HepG2 (cell line): ENCODE results near the gene C16orf86. TPM values are rescaled to one million over a fixed set of nuclear protein-coding genes. Genes with fewer than 3 reads are reported as not detected.

Experiments used
- AHDC1 ChIP-seq: sonication (generic); formaldehyde crosslinking; IDR thresholded peaks from 2 replicates; pipeline ENCODE4 v1.5.1; 2020; ENCODE audit warnings: mild to moderate bottlenecking, missing genetic modification reagents, borderline replicate concordance
- BCL3 ChIP-seq: sonication (generic); formaldehyde crosslinking; IDR thresholded peaks from 2 replicates; pipeline ENCODE4 v1.5.1; 2020; ENCODE audit warnings: mild to moderate bottlenecking, missing genetic modification reagents, moderate library complexity
- CSRNP1 ChIP-seq: sonication (generic); formaldehyde crosslinking; IDR thresholded peaks from 2 replicates; pipeline ENCODE4 v1.8.1; 2023; ENCODE audit warnings: mild to moderate bottlenecking, missing genetic modification reagents
- ETS1 ChIP-seq: sonication (generic); formaldehyde crosslinking; IDR thresholded peaks from 2 replicates; pipeline ENCODE4 v1.4.0; 2020; ENCODE audit warnings: missing genetic modification reagents
- FUBP1 ChIP-seq: sonication (generic); formaldehyde crosslinking; IDR thresholded peaks from 2 replicates; pipeline ENCODE4 v1.5.1; 2020; ENCODE audit warnings: missing genetic modification reagents, mild to moderate bottlenecking, borderline replicate concordance
- GATAD1 ChIP-seq: IDR thresholded peaks from 2 replicates; pipeline ENCODE4 v1.6.1; 2016; ENCODE audit warnings: missing genetic modification reagents, missing compliant biosample characterization
- MAFF ChIP-seq: IDR thresholded peaks from 2 replicates; pipeline ENCODE4 v1.6.1; 2011; ENCODE audit warnings: low read depth, low read length, improper control_type of control experiment
- MIER3 ChIP-seq: IDR thresholded peaks from 2 replicates; pipeline ENCODE4 v1.6.1; 2016; ENCODE audit warnings: missing compliant biosample characterization, borderline replicate concordance
- PAF1 ChIP-seq: IDR thresholded peaks from 2 replicates; pipeline ENCODE4 v1.6.1; 2016; ENCODE audit warnings: missing genetic modification reagents, missing compliant biosample characterization
- RFXANK ChIP-seq: IDR thresholded peaks from 2 replicates; pipeline ENCODE4 v1.6.1; 2016
- SETDB1 ChIP-seq: sonication (generic); formaldehyde crosslinking; IDR thresholded peaks from 2 replicates; pipeline ENCODE4 v1.5.1; 2020; ENCODE audit warnings: missing genetic modification reagents, mild to moderate bottlenecking, borderline replicate concordance
- SPEN ChIP-seq: sonication (generic); formaldehyde crosslinking; IDR thresholded peaks from 2 replicates; pipeline ENCODE4 v1.5.1; 2020; ENCODE audit warnings: low read depth, mild to moderate bottlenecking, missing genetic modification reagents
- ZKSCAN8 ChIP-seq: IDR thresholded peaks from 2 replicates; pipeline ENCODE4 v1.6.1; 2016; ENCODE audit warnings: borderline replicate concordance, missing genetic modification reagents, missing compliant biosample characterization
- ZNF446 ChIP-seq: sonication (generic); formaldehyde crosslinking; IDR thresholded peaks from 2 replicates; pipeline ENCODE4 v1.5.0; 2020; ENCODE audit warnings: mild to moderate bottlenecking, missing genetic modification reagents
- ZNF564 ChIP-seq: sonication (generic); formaldehyde crosslinking; IDR thresholded peaks from 2 replicates; pipeline ENCODE4 v1.8.1; 2023; ENCODE audit warnings: mild to moderate bottlenecking, missing genetic modification reagents
- ZNF674 ChIP-seq: sonication (generic); formaldehyde crosslinking; IDR thresholded peaks from 2 replicates; pipeline ENCODE4 v1.5.0; 2020; ENCODE audit warnings: low read depth, mild to moderate bottlenecking, missing genetic modification reagents
- ZNF781 ChIP-seq: sonication (generic); formaldehyde crosslinking; IDR thresholded peaks from 2 replicates; pipeline ENCODE4 v1.5.1; 2020; ENCODE audit warnings: borderline replicate concordance, mild to moderate bottlenecking, missing genetic modification reagents; ENCODE audit errors: not compliant biosample characterization
- polyA plus RNA-seq, 8 experiments: library from polyadenylated mRNA; depleted of rRNA in 3 of 8; stranded (reverse) in 7 of 8; unstranded in 1 of 8; fragments of >200 nt; fragmentation: Illumina TruSeq in 4 of 8; extraction: Trizol in 4 of 8; gene quantifications; 2 replicates each; pipeline versions ENCODE4 v1.2.1 to v1.2.3, GENCODE V29; 2011 to 2016; ENCODE audit warnings: low read depth in 4 of 8, missing spikeins in 1 of 8, mixed read lengths in 1 of 8; ENCODE audit not compliant: insufficient read depth in 1 of 8
- total RNA-seq, 5 experiments: library from RNA; depleted of rRNA; stranded (reverse); fragments of >200 nt; fragmentation: Illumina TruSeq; extraction: Trizol; gene quantifications; 2 replicates each; pipeline ENCODE4 v1.2.3, GENCODE V29; 2016; ENCODE audit warnings: low read depth in 1 of 5

Gene C16orf86
- total and polyA plus RNA-seq, 2 of the 13 experiments (the other 11 are each of a cell fraction or from before 2014, with no cell fraction given), result 1.5 to 3.1 TPM

GRCh38 chr16:67667817-67668494, 1.3 kb downstream of the C16orf86 start (continued):
- TF ChIP-seq ETS1 (CRISPR knock-in tag), result no peak
- TF ChIP-seq ZNF781 (CRISPR knock-in tag), result peak; percentile 72
- TF ChIP-seq PAF1 (CRISPR knock-in tag), result 0 out of 2 replicates have a peak, but pooled peaks have one; percentile 20
- TF ChIP-seq SETDB1 (CRISPR knock-in tag), result no peak
- TF ChIP-seq SPEN (CRISPR knock-in tag), result peak; percentile 59; the same call in 1 of the 2 replicates
- peak; percentile 78; the same call in 1 of the 2 replicates for TF ChIP-seq MIER3 (CRISPR knock-in tag)
- TF ChIP-seq ZNF446 (CRISPR knock-in tag), result 0 out of 2 replicates have a peak, but pooled peaks have one; percentile 11
- TF ChIP-seq GATAD1 (CRISPR knock-in tag), result peak; percentile 80
- TF ChIP-seq ZNF564 (CRISPR knock-in tag), result no peak
- TF ChIP-seq FUBP1 (CRISPR knock-in tag), result peak; percentile 95
- peak; percentile 89; the same call in 1 of the 2 replicates for TF ChIP-seq RFXANK (CRISPR knock-in tag)
- 0 out of 2 replicates have a peak, but pooled peaks have one; percentile 21 for TF ChIP-seq CSRNP1
- TF ChIP-seq MAFF, result peak; percentile 37; the same call in 1 of the 2 replicates
- TF ChIP-seq ZNF674 (CRISPR knock-in tag), result peak; percentile 65; the same call in 1 of the 2 replicates
- TF ChIP-seq BCL3 (CRISPR knock-in tag), result no peak; the same call in 1 of the 2 replicates
- TF ChIP-seq AHDC1 (CRISPR knock-in tag), result no peak
- peak; percentile 90; the same call in 1 of the 2 replicates for TF ChIP-seq ZKSCAN8 (CRISPR knock-in tag)
